Parathyroid adenoma (tissue), 2 donors: ENCODE results near the gene ZBTB20.

Experiments
- H2AFZ ChIP-seq: fragments of 300-600 bp; sonication (generic); one replicate; pipeline ENCODE4 v1.7.0; 2017; ENCODE audit warnings: antibody characterized with exemption, mild to moderate bottlenecking
- H3K27ac ChIP-seq: fragments of 300-600 bp; sonication (generic); one replicate; pipeline ENCODE4 v1.7.0; 2017
- H3K27me3 ChIP-seq: fragments of 300-600 bp; sonication (generic); one replicate; pipeline ENCODE4 v1.7.0; 2017; ENCODE audit warnings: low read length; ENCODE audit not compliant: control insufficient read depth, insufficient read depth
- H3K36me3 ChIP-seq: fragments of 300-600 bp; sonication (generic); one replicate; pipeline ENCODE4 v1.7.0; 2017; ENCODE audit warnings: low read length; ENCODE audit not compliant: control insufficient read depth, insufficient read depth
- H3K4me1 ChIP-seq: fragments of 300-600 bp; sonication (generic); one replicate; pipeline ENCODE4 v1.7.0; 2017; ENCODE audit warnings: control low read depth
- H3K4me2 ChIP-seq: fragments of 300-600 bp; sonication (generic); one replicate; pipeline ENCODE4 v1.7.0; 2017; ENCODE audit warnings: low read length
- H3K4me3 ChIP-seq: fragments of 300-600 bp; sonication (generic); one replicate; pipeline ENCODE4 v1.7.0; 2017; ENCODE audit warnings: low read depth, low read length
- H3K79me2 ChIP-seq: fragments of 300-600 bp; sonication (generic); one replicate; pipeline ENCODE4 v1.7.0; 2017; ENCODE audit warnings: control low read depth
- H3K9ac ChIP-seq: fragments of 300-600 bp; sonication (generic); one replicate; pipeline ENCODE4 v1.7.0; 2017; ENCODE audit warnings: mild to moderate bottlenecking
- H3K9me3 ChIP-seq: fragments of 300-600 bp; sonication (generic); one replicate; pipeline ENCODE4 v1.7.0; 2017; ENCODE audit warnings: low read length; ENCODE audit not compliant: control insufficient read depth
- CTCF ChIP-seq: fragments of 300-600 bp; sonication (generic); IDR thresholded peaks from one replicate; pipeline ENCODE4 v1.7.0; 2017; ENCODE audit warnings: antibody characterized with exemption, mild to moderate bottlenecking
- donor health status: primary hyperparathyroidism.

The ZBTB20 gene

DNA sequence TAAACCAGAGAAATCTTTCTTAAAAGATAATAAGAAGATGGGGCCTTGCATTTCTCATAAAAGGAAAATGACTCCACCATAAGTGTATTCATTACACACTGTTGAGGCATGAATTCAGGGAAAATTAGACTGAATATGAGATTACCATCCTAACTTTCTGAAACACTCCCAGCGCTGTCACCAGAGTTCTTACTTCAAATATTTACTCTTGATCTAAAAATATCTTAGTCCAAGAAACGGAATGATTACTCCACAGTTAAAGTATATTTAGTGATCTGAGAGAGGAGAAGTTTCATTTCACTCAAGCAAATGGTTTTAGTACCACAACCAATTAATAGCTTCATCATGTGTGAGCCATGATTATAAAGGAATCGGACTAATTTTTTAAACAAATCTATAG lies 300.3 kb downstream of the ZBTB20 start:
- H2AFZ ChIP-seq, result no peak overlapping the region
- H3K36me3 ChIP-seq, result no peaks in the 10 kb centered on the region
- H3K27ac ChIP-seq, result no peak overlapping the region
- no peak overlapping the region for H3K9ac ChIP-seq
- no peaks in the 10 kb centered on the region for H3K79me2 ChIP-seq
- no peak overlapping the region for H3K4me3 ChIP-seq
- no peaks in the 10 kb centered on the region for H3K9me3 ChIP-seq
- TF ChIP-seq CTCF, result no peak
- H3K4me1 ChIP-seq, result peaks cover 8% of the 10 kb centered on the region
- H3K27me3 ChIP-seq, result no peaks in the 10 kb centered on the region
- H3K4me2 ChIP-seq, result no peak overlapping the region

GRCh38 chr3:114846252-114846651 lies 300.8 kb downstream of the ZBTB20 start:
- Histone ChIP-seq H2AFZ (no peak overlapping the region), H3K4me1 (peaks cover 8% of the 10 kb centered on the region), H3K4me2 (no peak overlapping the region), H3K27me3 (no peaks in the 10 kb centered on the region), H3K9me3 (no peaks in the 10 kb centered on the region), H3K27ac (no peak overlapping the region), H3K9ac (no peak overlapping the region), H3K79me2 (peaks cover 2% of the 10 kb centered on the region), H3K36me3 (no peaks in the 10 kb centered on the region), H3K4me3 (no peak overlapping the region)
- TF ChIP-seq CTCF, result no peak

DNA sequence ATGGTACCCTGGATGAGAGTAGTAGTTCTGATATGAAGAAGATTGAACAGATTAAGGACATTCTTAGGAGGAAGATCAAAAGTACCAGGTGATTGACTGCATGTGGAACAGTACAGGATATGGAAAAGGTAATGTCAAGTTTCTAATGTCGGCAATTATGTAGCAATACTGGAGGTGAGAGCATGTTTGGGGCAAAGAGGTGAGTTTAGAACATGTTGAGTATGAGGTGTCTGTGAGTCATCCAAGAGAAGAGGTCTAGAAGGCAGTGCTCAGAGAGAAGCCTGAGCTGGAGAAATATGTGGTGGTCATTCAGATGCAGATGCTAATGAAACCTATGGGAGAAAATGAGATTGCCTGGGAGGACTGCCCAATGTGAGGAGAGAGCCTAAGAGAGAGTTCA lies 305.6 kb downstream of the ZBTB20 start:
- Histone ChIP-seq H3K4me2 (no peak overlapping the region), H2AFZ (no peak overlapping the region), H3K36me3 (no peaks in the 10 kb centered on the region), H3K4me1 (no peaks in the 10 kb centered on the region), H3K79me2 (peaks cover 2% of the 10 kb centered on the region), H3K27ac (no peak overlapping the region), H3K9me3 (no peaks in the 10 kb centered on the region), H3K4me3 (no peak overlapping the region), H3K9ac (no peak overlapping the region), H3K27me3 (no peaks in the 10 kb centered on the region)
- TF ChIP-seq CTCF, result no peak

DNA sequence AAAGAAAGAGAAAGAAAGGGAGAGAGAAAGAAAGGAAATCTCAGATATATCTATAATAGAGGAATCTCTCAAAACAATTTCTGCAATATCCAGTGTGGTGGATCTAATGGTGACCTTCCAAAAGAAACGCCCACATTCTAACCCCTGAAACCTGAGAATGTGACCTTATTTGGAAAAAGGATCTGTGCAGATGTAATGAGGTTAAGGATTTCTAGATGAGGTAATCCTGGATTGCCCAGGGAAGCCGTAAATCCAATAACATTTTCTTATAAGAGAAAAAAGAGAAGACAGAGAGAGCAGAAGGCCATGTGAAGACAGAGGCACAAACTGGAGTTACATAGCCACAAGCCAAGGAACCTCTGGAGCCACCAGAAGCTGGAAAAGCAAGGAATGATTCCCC lies 307.6 kb downstream of the ZBTB20 start:
- no peak overlapping the region for H2AFZ ChIP-seq
- H3K27ac ChIP-seq, result no peak overlapping the region

More for the DNA sequence above, 307.6 kb downstream of the ZBTB20 start:
- TF ChIP-seq CTCF, result no peak
- no peak overlapping the region for H3K9ac ChIP-seq
- no peaks in the 10 kb centered on the region for H3K27me3 ChIP-seq
- no peaks in the 10 kb centered on the region for H3K9me3 ChIP-seq
- no peak overlapping the region for H3K4me2 ChIP-seq
- no peaks in the 10 kb centered on the region for H3K4me1 ChIP-seq
- peaks cover 2% of the 10 kb centered on the region for H3K79me2 ChIP-seq
- H3K36me3 ChIP-seq, result no peaks in the 10 kb centered on the region
- no peak overlapping the region for H3K4me3 ChIP-seq
